Nephron progenitor cell (in vitro differentiated cells): ENCODE results near the gene ARFGAP2.

ENCODE experiments used
- DNase-seq: peaks from one replicate; pipeline ENCODE4 v3.0.0; 2021
- H3K27ac Mint-ChIP-seq: 2 replicates; pipeline ENCODE4 v1.8.0; 2021; ENCODE audit warnings: mild to moderate bottlenecking, moderate library complexity, mixed read lengths
- H3K27me3 Mint-ChIP-seq: 2 replicates; pipeline ENCODE4 v1.8.0; 2021; ENCODE audit warnings: mild to moderate bottlenecking, low read depth, mixed read lengths; ENCODE audit not compliant: poor library complexity
- H3K36me3 Mint-ChIP-seq: 2 replicates; pipeline ENCODE4 v1.8.0; 2021; ENCODE audit warnings: low read depth, mixed read lengths
- H3K4me1 Mint-ChIP-seq: 2 replicates; pipeline ENCODE4 v1.8.0; 2021; ENCODE audit warnings: mixed read lengths
- H3K4me3 Mint-ChIP-seq: 2 replicates; pipeline ENCODE4 v1.8.0; 2021; ENCODE audit warnings: mild to moderate bottlenecking, moderate library complexity, mixed read lengths
- H3K9me3 Mint-ChIP-seq: 2 replicates; pipeline ENCODE4 v1.8.0; 2021; ENCODE audit warnings: mild to moderate bottlenecking, moderate library complexity, mixed read lengths
- TF ChIP-seq, protein P1 (sequence below): fragments of 200-600 bp; sonication (generic); IDR thresholded peaks from 2 replicates; pipeline ENCODE4 v1.5.0; 2021; ENCODE audit warnings: antibody characterized with exemption

Gene ARFGAP2

DNA sequence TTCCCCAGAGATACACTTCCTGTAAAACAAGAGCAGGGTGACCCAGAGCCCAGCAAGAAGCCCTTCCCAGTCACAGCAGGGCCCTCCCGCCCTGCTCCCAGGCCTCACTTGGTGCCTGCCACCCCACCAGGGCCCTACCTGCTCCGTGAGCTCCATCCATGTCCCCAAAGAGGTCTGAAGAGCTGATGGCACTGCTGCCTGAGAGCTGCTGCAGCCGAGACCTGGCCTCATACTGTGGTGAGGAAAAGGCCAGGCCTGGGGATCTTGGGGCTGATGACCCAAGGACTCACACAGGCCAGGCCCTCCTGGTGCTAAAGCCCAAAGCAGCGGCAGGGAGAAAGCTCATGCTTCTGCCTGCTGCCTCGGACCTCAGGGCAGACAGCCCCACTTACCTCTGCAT, 10.3 kb downstream of the ARFGAP2 start:
- peaks cover 13% of the 10 kb centered on the region for H3K36me3 Mint-ChIP-seq
- DNase-seq = no peak
- TF ChIP-seq, protein P1, sequence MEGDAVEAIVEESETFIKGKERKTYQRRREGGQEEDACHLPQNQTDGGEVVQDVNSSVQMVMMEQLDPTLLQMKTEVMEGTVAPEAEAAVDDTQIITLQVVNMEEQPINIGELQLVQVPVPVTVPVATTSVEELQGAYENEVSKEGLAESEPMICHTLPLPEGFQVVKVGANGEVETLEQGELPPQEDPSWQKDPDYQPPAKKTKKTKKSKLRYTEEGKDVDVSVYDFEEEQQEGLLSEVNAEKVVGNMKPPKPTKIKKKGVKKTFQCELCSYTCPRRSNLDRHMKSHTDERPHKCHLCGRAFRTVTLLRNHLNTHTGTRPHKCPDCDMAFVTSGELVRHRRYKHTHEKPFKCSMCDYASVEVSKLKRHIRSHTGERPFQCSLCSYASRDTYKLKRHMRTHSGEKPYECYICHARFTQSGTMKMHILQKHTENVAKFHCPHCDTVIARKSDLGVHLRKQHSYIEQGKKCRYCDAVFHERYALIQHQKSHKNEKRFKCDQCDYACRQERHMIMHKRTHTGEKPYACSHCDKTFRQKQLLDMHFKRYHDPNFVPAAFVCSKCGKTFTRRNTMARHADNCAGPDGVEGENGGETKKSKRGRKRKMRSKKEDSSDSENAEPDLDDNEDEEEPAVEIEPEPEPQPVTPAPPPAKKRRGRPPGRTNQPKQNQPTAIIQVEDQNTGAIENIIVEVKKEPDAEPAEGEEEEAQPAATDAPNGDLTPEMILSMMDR = no peak
- H3K27ac Mint-ChIP-seq = no peak overlapping the region
- H3K9me3 Mint-ChIP-seq = no peaks in the 10 kb centered on the region
- H3K4me1 Mint-ChIP-seq = peaks cover 8% of the 10 kb centered on the region
- no peak overlapping the region for H3K4me3 Mint-ChIP-seq
- no peaks in the 10 kb centered on the region for H3K27me3 Mint-ChIP-seq

DNA sequence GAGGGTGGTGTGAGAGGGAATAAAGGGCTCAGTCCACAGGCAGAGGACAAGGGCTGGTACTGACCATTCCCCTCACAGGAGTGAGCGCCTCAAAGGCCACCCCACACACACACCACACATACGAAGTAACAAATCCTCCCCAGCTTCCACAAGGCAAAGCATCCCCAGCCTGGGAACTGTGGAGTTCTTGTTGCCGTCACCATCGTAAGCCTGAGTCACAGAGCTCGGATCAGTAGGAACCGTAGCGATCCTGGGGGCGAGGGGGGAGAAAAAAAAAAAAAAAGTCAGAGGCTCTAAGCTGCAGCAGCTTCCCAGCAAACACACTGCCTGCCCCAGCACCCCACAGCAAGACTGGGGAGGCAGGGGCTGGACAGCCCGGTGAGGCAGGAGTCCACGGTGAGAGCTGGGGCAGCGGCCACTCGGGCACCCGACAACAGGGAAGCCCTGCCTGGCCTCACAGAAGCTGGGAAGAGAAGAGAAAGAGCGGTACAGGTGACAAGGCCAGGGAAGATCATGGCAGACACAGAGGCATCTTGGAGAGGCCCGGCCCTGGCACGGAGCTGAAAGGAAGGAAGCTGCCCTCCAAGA, 11.3 kb downstream of the ARFGAP2 start:
- Mint-ChIP-seq H3K4me1 (peaks cover 8% of the 10 kb centered on the region), H3K36me3 (peaks cover 5% of the 10 kb centered on the region), H3K27ac (peak overlapping the region; percentile 66), H3K9me3 (no peaks in the 10 kb centered on the region), H3K27me3 (no peaks in the 10 kb centered on the region), H3K4me3 (no peak overlapping the region)
- no peak for DNase-seq
- TF ChIP-seq, protein P1 = no peak

DNA sequence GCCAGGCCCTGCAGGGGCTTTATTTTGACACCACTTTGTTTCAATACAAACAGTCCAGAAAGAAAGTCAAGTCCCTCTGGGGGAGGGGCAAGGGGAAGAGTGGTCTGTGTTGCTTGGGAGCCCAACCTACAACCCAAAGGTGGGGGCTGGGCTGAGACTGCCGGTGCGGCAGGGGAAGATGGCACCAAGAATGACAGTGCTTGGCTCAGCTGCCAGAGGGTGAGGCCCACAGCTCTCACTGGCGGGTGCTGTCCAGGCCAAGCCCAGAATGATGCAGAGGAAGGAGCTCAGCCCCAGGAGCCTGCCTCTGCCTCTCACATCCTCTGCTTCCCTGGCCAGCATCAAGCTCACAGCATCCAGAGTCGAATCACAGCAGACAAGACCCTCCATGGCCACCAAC, 12.4 kb downstream of the ARFGAP2 start:
- Mint-ChIP-seq H3K4me3 (no peak overlapping the region), H3K4me1 (peaks cover 8% of the 10 kb centered on the region), H3K27me3 (no peaks in the 10 kb centered on the region), H3K36me3 (peaks cover 5% of the 10 kb centered on the region), H3K27ac (peak overlapping the region; percentile 61), H3K9me3 (no peaks in the 10 kb centered on the region)
- DNase-seq = no peak
- TF ChIP-seq, protein P1 = no peak

DNA sequence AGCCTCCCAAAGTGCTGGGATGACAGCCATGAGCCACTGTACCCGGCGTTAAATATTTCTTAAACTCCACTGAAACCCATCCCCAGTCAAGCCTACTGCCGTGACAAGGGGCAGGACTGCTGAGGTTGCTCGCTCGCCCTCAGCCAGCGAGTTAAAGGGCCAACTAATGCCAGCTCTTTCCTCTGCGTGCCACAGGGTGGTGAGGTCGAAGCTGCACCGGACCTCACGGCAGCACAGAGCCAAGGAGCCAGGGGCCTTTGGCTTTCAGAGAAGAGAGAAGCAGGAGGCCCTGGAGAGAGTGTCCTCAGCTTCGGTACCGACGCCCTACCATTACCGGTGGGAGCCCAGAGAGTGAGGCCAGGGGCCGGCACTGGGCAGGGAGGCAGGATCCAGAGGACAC, 12.8 kb downstream of the ARFGAP2 start:
- no peaks in the 10 kb centered on the region for H3K27me3 Mint-ChIP-seq
- TF ChIP-seq, protein P1 = no peak
- H3K4me1 Mint-ChIP-seq = peaks cover 8% of the 10 kb centered on the region
- H3K27ac Mint-ChIP-seq = peak overlapping the region; percentile 61
- H3K36me3 Mint-ChIP-seq = peaks cover 10% of the 10 kb centered on the region
- H3K9me3 Mint-ChIP-seq = no peaks in the 10 kb centered on the region
- H3K4me3 Mint-ChIP-seq = no peak overlapping the region
- no peak for DNase-seq

DNA sequence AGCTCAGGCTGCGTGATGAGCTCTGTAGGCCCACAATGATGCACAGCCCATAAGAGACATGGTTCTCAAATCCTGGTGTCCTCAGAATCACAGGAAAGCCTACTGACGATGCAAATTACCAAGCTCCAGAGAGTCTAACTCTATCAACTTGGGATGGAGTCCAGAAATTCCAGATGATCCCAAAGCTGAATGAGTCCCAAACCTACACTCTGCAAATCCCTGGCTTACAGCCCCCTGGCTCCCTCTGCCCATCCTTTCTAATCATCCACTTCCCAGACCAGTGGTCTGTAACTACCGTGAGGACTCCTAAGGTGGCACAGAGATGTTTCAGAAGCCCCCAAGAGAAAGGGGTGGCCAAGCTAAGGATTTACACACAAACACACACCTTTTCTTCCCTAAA, 13.5 kb downstream of the ARFGAP2 start:
- Mint-ChIP-seq H3K9me3 (no peaks in the 10 kb centered on the region), H3K4me1 (peaks cover 11% of the 10 kb centered on the region), H3K36me3 (peaks cover 14% of the 10 kb centered on the region), H3K27ac (peak overlapping the region; percentile 32), H3K27me3 (no peaks in the 10 kb centered on the region), H3K4me3 (no peak overlapping the region)
- DNase-seq = no peak
- TF ChIP-seq, protein P1 = no peak

DNA sequence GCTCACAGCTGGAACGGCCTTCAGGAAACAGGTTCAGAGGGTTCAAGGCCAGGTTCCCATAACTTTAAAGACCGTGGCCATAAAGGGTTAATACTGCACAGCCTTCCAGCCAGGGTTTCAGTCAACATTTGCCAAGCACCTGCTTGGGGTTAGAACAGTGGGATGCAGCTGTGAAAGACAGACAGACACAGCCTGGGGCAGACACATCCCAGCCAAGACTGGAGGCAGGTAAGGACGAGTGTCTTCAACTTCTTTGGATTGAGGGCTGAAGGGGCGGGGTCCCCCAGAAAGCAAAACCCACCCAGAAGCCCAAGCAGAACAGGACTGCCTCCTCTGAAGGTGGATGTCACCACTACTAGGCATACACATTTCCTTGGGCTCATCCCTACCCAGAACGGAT, 14.3 kb downstream of the ARFGAP2 start:
- Mint-ChIP-seq H3K36me3 (peaks cover 14% of the 10 kb centered on the region), H3K27me3 (no peaks in the 10 kb centered on the region), H3K4me3 (no peak overlapping the region), H3K9me3 (no peaks in the 10 kb centered on the region), H3K4me1 (peaks cover 15% of the 10 kb centered on the region), H3K27ac (no peak overlapping the region)
- no peak for DNase-seq
- TF ChIP-seq, protein P1 = no peak
